ENCODE results near the gene USH2A.
"Not testable (repeated sequence)": the region's sequence is repeated elsewhere in the genome, so short reads cannot be mapped to it uniquely, and the experiment has no call there.

Gene USH2A

DNA sequence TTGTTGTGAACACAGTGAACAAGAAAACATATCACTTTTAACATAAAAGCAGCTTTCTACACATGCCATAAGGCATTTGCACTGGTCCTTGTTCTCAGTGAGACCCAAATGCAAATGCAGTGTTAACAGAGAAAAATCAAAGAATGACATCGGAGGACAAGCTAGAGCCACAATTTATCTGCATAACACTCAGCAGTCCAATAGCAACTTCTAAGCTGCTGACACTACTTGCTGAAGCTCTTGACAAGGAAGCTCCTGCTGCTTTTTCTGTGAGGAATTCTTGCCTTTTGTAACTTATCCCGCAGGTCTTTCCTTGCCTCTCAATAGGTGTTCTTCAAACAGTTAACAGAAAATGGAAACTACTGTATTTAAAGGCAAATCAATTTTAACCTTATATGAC is 34.7 kb downstream of the USH2A start:
- DNase-seq: peak; percentile 6

DNA sequence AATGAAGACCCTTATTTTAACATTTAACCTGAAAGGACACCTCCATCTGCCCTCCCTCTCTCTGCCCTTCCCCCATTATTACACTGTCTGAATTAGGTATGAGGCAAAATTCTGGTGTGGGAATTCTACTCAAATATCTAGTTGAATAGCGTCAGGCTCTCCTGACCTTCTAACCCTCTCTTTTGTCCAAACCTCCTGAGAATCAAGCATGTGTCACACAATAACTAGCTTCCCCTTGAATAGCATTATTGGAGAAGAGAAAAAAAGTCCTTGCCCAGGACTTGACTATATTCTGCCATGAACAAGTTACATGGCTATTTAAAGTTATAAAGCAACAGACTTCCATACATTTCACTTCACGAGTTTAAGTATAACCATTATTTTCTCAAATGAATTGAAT is 35.5 kb downstream of the USH2A start:
- peak; percentile 6 for DNase-seq

DNA sequence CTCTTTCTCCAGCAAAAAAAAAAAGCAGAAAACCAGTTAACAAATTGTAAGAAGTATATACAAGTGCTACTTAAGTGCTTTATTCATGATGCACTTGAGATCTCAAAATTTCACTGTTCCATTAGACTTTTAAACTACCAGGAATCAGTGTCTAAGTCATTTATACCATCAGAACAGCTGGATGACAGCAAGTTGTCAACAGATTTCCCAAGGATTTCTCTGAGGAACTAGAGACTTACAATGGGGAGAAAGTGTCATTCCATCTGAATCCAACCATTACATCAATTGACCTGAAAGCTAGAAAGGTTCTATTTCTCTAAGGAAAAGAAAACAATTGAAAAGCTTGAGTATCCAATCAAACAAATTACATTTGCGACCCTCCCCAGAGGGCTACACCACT is 43.8 kb downstream of the USH2A start:
- peak; percentile 22 for DNase-seq

DNA sequence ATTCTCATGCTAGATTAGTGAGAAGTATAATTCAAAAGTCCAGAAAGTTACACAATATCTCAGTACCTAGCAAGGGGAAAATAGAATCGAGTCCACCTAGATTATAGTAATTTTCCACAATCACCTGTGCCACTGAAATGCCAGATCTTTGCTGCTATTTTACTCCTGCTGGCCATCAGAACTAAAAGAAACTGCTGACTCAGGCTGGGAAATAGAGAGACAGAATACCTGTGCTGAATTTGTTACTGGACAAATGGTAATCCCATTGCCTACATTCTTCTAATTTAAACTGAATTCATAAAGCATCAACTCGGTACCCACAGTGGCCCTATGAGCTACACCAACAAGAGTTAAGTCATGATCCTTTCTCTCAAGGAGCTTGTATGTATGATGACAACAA is 55.0 kb downstream of the USH2A start:
- DNase-seq: no peak

DNA sequence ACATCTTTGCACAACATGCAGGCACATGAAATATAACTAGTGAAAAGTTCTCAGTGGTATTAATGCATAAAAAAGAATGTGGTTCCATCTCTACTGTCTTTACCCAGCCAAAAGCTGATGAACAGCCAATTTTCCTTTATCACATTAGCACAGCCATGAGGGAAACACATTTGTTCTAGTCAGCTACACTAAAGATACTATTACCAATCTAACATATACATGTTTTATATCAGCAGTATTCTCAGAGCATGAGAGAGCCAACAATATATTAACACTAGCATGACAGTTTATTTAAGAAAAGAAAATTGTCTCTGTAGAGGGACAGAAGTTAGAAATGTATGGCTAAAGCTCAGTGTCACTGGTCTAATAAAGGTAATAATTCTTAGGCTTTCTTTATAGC is 56.3 kb downstream of the USH2A start:
- no peak for DNase-seq

DNA sequence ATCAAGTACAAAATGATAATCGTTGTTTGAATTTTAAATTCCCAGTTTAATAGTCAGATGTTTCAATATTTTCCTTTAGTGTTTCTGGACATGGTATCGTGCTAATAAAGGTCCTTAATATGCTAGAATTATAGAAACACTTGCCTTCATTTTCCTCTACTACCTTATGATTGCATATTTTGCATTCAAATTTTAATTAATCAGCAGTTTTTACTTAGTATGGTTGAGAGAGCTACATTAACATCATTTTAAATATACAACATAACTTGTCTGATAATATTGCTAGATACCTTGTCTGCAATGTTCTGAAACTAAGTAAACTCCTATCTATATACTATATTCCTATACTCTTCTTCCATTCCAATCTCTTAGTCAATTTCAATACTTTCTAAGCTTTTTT is 66.3 kb downstream of the USH2A start:
- no peak for DNase-seq

DNA sequence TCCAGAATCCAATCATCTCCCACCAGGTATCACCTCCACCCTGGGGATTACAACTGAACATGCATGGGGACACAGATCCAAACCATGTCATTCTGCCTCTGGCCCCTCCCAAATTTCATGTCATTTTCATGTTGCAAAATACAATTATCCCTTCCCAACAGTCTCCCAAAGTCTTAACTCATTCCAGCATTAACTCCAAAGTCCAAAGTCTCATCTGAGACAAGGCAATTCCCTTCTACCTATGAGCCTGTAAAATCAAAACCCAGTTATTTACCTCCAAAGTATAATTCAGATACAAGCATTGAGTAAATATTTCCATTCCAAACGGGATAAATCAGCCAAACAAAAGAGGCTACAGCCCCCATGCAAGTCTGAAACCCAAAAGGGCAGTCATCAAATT is 73.1 kb downstream of the USH2A start:
- no peak for DNase-seq

DNA sequence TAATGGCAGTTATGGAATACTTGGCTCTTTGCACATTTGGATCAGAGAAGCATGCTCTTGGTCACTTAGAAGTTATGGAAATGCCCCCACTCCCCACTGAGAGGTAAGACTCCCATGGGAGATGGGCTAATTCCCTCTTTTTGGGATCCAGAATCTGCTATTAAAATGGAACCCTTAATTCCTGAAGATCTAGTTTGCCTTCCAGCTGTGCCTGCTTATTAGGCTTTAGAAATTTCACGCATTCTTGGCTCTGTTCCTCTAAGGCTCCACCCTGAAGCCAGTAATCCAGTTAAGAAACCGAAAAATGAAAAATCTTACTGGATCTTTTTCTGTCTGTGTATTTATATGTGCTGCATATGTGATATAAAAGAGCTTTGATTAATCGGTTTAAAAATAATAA is 76.7 kb downstream of the USH2A start:
- no peak for DNase-seq

DNA sequence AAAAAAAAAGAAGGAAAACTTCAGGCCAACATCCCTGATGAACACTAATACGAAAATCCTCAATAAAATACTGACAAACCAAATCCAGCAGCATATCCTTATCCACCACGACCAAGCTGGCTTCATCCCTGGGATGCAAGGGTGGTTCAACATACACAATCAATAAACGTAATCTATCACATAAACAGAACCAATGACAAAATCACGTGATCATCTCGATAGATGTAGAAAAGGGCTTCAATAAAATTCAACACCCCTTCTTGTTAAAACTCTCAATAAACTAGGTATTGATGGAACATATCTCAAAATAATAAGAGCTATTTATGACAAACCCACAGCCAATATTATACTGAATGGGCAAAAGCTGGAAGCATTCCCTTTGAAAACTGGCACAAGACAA is 82.7 kb downstream of the USH2A start:
- DNase-seq: not testable (repeated sequence)

DNA sequence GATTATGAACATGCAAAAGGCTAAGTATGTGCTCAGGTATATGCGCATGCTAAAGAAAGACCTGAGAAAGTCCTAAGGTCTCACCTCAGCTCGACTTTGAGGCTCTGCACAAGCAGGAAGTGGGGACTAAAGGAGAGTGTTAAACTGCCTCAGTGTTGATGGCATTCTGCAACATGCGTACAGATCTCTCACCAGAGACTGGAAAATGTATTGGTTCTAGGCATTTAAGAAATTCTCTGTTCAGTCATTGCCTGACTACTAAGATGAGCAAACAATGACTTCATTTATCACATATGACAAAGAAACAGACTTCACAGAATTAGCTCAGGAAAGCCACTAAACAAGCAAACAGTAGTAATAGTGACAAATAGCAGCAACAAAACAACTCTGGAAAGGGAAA is 90.8 kb downstream of the USH2A start:
- DNase-seq: no peak

DNA sequence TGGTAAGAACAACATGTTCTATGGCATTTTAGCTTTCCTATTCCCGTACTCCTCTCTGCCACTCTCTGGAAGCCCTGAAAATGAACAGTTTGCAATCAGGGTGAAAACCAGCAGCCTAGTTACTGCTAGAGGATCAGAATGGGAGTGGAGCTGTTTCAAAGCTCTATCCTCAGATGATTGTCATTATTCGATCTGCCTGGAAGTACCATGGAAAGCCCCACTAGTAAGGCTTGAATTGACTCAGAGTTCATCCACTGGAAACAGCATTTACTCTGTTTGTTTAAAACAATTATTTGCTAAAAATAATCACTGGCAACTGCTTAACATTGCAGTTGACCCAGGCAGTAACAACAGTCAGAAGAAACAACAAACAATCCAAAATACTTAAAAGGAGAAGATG is 91.2 kb downstream of the USH2A start:
- DNase-seq: no peak

DNA sequence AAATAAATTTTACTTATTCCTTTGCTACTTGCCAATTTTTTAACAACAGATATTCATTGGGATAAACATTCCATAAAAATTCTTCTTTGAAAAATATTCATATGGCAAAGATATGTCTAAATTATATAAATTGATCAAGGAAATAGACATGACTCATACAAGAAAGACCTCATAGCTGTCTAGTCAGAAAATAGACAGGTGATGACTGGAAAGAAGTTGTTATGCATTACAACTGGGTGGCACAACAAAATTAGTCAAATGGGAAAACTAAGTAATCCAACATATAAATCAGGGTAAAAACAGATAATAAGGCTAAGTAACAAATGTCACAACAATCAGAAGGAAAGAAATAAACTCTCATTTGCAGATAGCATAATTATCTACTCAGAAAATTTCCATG is 92.0 kb downstream of the USH2A start:
- DNase-seq: no peak

DNA sequence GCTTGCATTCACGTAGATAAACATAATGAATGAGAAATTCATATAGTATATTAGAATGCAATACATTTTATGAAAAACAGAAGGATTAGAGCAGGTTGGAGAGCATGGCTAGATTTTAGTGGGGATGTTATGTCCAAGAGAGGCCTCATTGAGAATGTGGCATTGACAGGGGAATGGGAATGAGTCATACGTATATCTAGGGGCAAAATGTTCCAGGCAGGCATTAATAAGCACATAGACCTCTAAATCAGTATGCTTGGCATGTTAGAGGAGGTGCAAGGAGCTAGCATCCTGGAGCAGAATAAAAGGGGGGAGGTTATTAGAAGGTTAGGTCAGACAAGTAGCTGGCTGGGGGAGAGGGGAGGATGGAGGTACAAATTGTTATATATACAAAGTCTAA is 93.0 kb downstream of the USH2A start:
- DNase-seq: no peak

DNA sequence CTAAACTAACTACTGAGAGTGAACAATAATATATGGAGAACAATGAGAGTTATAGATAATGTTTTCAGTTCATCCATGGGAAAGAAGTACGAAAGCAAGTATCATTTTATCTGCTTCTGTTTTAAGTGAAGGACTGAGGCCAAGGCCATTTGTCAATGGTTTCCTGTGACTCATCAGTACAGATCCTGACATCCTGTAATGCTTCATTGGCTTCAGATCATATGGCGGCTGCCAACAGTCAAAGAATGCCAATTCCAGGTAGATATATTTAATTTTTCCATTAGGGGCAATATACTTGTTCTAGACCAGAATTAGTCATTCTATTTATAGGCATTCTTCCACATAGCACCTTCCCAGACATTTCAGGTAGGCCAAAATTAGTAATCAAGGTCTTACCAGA is 97.3 kb downstream of the USH2A start:
- no peak for DNase-seq

DNA sequence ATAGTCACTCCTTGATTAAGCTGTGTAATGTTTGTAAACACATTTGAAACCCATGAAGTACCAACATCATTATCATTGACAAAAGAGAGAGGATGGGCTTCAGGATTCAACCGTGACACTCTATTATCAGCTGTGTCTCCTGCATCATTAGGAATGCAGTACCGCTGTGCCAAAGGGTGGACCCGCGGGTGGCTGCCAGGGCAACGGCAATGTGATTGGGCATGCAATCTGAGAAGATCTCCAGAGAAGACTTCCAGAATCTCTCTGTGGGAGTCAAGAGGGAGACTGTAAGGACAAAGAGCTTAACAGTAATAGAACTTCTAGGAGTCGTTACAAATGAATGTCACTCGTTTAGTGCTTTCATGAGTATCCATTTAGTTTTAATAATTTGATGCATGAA is 97.9 kb downstream of the USH2A start:
- no peak for DNase-seq

DNA sequence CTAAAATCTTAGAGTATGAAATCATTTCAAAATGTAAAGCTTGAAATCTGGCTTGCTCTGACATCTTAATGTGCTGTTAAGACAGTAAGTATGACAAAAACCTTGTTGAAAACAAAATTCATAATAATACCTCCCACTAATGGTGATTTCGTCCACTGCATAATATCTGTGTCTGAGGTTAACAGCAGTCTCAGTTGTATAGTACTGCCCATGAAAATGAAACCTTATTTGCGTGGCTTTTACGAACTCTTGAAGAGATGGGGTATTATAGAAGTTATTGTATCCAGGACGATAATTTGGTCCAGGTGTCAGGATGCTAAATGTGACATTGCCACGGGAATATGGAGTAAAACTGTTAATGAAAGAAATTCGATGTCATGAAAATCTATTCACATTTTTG is 99.9 kb downstream of the USH2A start:
- no peak for DNase-seq

DNA sequence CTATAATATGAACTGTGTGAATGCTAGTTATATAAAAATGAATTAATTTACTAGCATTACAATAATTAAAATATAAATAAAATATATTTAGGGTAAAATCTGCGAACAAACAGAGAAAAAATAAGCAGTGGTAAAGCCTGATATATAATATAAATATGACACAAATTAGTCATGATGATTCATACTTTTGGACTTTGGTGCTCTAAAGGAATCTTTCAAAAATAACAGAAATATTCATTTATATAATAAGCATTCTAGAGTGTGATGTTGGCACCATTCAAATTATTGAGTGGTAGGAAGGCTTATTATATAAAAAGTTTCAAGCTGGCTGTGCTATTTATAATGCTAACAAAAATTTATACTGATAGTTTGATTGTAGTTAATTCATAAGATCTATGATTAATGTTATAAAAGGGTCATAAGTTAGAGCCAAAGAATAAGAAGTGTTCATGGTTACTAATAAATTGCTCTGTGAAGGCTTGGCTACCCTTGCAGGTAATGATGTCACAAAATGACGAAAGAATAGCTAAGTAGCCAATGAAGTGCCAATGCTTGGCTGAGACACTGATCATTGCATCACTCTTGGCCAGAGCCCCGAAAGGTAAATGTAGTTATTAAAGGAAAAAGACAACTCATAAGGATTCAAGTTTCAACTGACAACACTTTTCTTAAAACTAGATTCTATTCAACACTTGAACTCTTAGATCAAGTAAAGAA is 108.7 kb downstream of the USH2A start:
- no peak for DNase-seq

DNA sequence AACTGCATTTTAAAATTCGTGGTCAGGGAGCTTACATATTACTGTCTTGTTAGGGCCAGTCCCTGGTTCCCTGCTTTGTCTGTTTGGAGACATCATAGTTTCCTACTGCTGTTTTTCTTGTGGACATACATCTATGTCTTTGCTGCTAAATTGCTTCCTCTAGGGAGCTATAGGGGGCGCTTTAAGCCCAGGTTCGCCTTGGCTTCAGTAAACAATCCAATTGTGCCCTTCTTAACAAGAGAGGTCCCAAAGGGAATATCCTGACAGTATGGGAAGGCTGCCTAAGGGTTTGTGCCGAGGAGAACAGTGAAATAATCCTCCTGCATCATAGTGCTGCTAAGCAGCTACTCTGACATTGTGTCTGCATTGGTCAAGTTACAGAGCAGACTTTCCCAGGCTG is 112.5 kb downstream of the USH2A start:
- no peak for DNase-seq

DNA sequence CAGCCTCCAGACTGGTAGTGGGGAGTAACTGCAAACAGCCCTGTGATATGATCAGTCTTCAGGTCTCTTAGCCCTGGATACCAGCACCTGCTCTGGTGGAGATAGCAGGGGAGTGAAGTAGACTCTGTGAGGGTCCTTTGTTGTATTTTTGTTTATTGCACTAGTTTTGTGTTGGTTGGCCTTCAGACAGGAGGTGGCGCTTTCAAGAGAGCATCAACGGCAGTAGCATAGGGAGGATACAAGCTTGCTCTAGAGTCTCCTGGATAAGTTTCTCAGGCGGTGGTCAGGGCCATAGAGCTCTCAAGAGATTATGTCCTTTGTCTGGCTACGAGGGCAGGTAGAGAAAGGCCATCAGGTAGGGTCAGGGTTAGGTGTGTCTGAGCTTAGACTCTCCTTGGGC is 116.4 kb downstream of the USH2A start:
- no peak for DNase-seq

DNA sequence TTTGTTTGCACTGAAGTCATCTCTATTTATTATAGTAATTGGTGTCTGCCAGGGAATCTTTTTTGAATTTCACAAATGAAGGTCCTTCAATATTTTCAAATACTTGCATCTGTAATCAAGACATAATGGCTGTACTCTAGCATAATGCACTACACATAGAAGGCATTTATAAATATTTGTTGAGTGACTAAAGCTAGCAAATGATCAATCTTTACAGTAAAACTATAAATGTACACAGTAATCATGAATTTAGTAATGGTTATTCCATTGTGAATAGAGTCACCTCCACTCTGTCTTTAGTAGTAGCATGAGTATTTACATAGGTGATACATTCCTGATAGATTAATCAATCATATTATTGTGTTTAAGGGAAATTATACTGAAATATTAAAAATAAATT is 119.6 kb downstream of the USH2A start:
- DNase-seq: no peak

DNA sequence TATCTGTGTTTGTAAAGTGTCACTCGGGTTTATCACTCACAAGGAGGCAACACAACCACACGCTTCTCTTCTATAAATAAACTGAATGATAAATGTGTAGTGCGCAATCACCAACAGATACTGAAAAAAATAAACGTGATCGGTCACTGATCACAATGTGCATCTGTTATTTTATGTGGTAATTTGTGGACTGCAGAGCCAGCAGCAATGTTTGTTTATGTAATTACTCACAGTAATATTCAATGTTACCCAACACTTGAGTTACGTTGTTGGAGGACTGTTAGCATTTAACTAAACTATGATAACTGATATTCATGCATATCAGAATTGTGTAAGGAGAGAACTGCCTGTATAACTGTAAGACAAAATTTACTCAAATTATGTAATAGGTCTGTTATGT is 129.6 kb downstream of the USH2A start:
- DNase-seq: no peak

DNA sequence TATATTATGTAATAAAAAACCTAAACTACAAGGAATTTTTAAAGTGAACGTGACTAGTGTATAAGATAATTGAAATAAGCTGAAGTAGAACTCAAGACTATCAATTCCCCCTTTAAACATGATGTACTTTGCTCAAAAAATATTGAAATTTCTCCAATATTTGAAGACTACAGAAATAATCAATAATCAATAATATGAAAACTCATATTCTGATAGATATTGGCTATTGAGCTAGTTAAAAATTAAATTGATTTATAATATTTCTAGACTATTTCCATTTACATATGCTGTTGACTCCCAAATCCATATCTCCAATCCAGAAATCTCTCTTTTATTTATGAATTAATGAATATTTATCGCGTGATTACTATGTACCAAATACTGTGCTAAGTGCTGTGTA is 133.2 kb downstream of the USH2A start:
- DNase-seq: no peak

DNA sequence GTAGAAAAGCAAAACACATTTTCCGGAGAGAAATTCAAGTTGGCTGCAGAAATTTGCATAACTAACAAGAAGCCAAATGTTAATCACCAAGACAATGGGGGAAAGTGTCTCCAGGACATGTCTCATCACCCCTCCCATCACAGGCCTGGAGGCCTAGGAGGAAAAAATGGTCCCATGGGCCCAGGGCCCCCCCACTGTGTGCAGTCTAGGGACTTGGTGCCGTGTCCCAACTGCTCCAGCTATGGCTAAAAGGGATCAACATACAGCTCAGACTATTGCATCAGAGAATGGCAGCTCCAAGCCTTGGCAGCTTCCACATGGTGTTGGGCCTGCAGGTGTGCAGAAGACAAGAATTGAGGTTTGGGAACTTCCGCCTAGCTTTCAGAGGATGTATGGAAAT is 138.2 kb downstream of the USH2A start:
- DNase-seq: no peak

DNA sequence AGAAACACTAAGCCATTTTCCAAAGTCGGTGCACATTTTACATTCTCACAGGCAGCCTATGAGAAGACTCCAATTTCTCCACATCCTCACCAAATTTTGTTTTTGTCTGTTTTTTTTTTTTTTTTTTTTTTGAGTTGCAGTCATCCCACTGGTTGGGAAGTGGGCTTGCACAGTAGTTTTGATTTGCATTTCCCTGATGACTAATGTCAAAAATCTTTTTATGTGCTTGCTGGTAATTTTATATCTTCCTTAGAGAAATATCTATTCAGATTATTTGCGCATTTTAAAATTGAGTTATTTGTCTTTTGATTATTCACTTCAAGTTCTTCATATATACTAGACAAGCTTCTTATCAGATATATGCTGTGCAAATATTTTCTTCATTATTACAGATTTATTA is 141.5 kb downstream of the USH2A start:
- DNase-seq: no peak

DNA sequence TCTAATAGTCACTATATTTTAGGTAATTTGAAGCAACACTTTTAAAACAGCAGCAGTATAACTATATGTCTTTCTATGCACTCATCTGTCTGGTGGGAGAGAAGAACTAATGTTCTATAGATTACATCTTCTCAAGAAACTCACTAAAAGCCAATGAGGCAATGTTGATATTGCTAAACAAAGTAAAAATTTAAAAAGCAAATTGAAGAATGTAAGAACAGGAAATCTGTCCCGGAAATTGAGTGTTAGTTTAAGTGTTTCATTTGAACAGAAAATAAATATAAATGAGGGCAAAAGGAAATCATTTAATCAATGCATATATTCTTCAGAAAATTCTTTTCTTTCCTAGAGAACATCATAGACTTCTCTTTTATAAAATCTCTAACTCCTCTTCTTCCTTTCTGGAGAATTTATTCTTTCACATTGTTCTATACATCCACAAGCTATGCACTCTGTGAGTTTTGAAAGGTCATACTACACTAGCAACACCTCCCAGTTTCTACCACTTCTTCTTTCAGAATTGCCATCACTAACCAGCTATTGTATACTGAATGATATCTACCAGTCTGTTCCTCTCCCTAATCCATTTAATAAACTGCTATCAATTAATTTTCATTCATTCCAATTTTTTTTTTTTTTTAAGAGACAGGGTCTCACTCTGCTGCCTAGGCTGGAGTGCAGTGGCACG is 153.0 kb downstream of the USH2A start:
- DNase-seq: no peak
